Suprapubic skin (tissue), 4 donors: ENCODE results near the gene ACKR3. TPM values are rescaled to one million over a fixed set of nuclear protein-coding genes. Genes with fewer than 3 reads are reported as not detected.

Experiments used
- DNase-seq, 2 donors: peaks; one replicate each; pipeline ENCODE4 v3.0.0-alpha.2; 2019; ENCODE audit warnings: low spot score in 2 of 2
- H3K27ac ChIP-seq: fragments of 200-600 bp; sonication (generic); one replicate; pipeline ENCODE4 v1.5.1; 2019
- H3K27me3 ChIP-seq: fragments of 200-600 bp; sonication (generic); one replicate; pipeline ENCODE4 v1.5.1; 2019
- H3K36me3 ChIP-seq: fragments of 200-600 bp; sonication (generic); one replicate; pipeline ENCODE4 v1.5.1; 2019
- H3K4me1 ChIP-seq: fragments of 200-600 bp; sonication (generic); one replicate; pipeline ENCODE4 v1.5.1; 2019
- H3K4me3 ChIP-seq: fragments of 200-600 bp; sonication (generic); one replicate; pipeline ENCODE4 v1.5.1; 2019; ENCODE audit warnings: mild to moderate bottlenecking
- H3K9me3 ChIP-seq: fragments of 200-600 bp; sonication (generic); one replicate; pipeline ENCODE4 v1.5.1; 2019
- EP300 ChIP-seq: sonication (generic); formaldehyde crosslinking; IDR thresholded peaks from one replicate; pipeline ENCODE4 v1.6.1; 2017; ENCODE audit warnings: antibody characterized with exemption
- POLR2A ChIP-seq, 2 donors: fragments of 450-650 bp; IDR thresholded peaks; one replicate each; pipeline ENCODE4 v1.6.1; 2017; ENCODE audit warnings: antibody characterized with exemption in 2 of 2, mild to moderate bottlenecking in 2 of 2, moderate library complexity in 2 of 2
- POLR2AphosphoS5 ChIP-seq, 3 donors: sonication (generic); formaldehyde crosslinking; IDR thresholded peaks; one replicate each; pipeline ENCODE4 v1.6.1; 2017; ENCODE audit warnings: antibody characterized with exemption in 3 of 3
- WGBS: methylation state at CpG from one replicate; pipeline ENCODE4 v1.1.5; 2018; 5-methylcytosine and 5-hydroxymethylcytosine counted together
- total RNA-seq, 4 donors: library from RNA; depleted of rRNA; stranded (reverse); fragments of >200 nt; gene quantifications; one replicate each; pipeline ENCODE4 v1.1.0, GENCODE V29; 2016
- TF ChIP-seq, protein P1 (sequence below), 2 donors: fragments of 200-600 bp in 1 of 2; fragments of 450-650 bp in 1 of 2; sonication (generic) in 1 of 2; IDR thresholded peaks; one replicate each; pipeline ENCODE4 v1.5.1; 2016 to 2019; ENCODE audit warnings: antibody characterized with exemption in 2 of 2, mild to moderate bottlenecking in 1 of 2, moderate library complexity in 1 of 2

Gene ACKR3
- total RNA-seq, 4 donors from 2014 or later, result 15.8 to 51.5 (median 34.9) TPM

DNA sequence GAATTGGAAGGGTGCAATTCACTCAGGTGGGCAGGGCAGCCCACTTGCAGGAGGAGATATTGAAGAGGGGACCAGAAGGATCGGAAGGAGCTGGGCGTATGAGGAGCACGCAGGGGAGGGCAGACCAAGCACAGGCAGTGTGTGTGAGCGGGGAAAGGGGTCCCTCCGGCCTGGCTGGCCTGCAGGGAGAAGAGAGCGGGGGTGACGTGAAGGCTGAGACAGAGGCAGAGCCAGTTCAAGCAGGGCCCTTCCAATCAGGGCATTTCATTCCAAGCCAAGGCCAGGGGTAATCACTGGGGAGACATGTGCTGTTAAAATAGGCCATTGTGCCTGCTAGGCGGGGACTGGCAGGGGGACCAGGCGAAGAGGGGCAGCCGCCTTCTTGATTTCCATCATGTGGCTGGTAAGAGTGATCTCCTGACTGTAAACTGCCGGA lies 62.2 kb downstream of the ACKR3 start:
- DNase-seq, result peak; percentile 40 to 74
- 96% methylated on average over 11 of the region's 11 CpGs for WGBS

More for the DNA sequence above, 62.2 kb downstream of the ACKR3 start:
- Histone ChIP-seq H3K27ac (no peak overlapping the region), H3K27me3 (no peaks in the 10 kb centered on the region), H3K9me3 (no peaks in the 10 kb centered on the region), H3K36me3 (no peaks in the 10 kb centered on the region), H3K4me1 (peaks cover 7% of the 10 kb centered on the region), H3K4me3 (no peak overlapping the region)
- TF ChIP-seq, protein P1, sequence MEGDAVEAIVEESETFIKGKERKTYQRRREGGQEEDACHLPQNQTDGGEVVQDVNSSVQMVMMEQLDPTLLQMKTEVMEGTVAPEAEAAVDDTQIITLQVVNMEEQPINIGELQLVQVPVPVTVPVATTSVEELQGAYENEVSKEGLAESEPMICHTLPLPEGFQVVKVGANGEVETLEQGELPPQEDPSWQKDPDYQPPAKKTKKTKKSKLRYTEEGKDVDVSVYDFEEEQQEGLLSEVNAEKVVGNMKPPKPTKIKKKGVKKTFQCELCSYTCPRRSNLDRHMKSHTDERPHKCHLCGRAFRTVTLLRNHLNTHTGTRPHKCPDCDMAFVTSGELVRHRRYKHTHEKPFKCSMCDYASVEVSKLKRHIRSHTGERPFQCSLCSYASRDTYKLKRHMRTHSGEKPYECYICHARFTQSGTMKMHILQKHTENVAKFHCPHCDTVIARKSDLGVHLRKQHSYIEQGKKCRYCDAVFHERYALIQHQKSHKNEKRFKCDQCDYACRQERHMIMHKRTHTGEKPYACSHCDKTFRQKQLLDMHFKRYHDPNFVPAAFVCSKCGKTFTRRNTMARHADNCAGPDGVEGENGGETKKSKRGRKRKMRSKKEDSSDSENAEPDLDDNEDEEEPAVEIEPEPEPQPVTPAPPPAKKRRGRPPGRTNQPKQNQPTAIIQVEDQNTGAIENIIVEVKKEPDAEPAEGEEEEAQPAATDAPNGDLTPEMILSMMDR (IDR thresholded peaks at IDR 0.05), result no peak
- TF ChIP-seq POLR2AphosphoS5 (IDR thresholded peaks at IDR 0.05) (no peak), EP300 (no peak), POLR2A (IDR thresholded peaks at IDR 0.05) (no peak)
